ENCODE data around the gene SULT2B1.
A peak's percentile ranks its signal among the peaks of the same experiment; 100 is the strongest.
"Not testable (repeated sequence)": the region's sequence is repeated elsewhere in the genome, so short reads cannot be mapped to it uniquely, and the experiment has no call there.

SULT2B1 gene

DNA sequence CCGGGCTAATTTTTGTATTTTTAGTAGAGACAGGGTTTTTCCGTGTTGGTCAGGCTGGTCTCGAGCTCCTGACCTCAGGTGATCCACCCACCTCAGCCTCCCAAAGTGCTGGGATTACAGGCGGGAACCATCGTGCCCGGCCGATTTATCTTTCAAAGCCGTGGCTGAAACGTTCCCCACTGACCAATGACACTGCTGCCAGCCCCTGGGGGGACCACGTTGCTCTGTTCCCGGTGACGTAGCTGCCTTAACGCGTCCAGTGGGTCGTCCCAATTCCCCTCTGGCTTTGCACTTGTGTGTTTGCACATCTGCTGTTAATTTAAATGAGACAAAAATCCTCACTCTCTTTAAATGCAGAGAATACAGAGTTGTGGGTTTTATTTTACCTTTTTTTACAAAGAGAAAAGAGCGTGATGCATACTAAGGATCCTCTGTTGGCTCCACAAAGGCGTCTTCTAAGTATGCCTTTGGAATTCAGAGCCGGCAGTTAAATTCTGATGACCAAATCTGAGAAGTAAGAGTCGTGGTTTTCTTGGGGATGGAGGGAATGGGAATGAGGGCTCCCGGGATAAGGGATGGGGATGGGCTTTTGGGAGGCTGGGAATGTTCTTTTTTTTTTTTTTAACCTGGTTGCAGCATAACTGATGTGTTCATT is 21.8 kb upstream of the SULT2B1 start:
- DNase-seq: no peak

- DNase-seq: no peak
Measured at GRCh38 chr19:48530770-48531169, 21.2 kb upstream of the SULT2B1 start.

DNA sequence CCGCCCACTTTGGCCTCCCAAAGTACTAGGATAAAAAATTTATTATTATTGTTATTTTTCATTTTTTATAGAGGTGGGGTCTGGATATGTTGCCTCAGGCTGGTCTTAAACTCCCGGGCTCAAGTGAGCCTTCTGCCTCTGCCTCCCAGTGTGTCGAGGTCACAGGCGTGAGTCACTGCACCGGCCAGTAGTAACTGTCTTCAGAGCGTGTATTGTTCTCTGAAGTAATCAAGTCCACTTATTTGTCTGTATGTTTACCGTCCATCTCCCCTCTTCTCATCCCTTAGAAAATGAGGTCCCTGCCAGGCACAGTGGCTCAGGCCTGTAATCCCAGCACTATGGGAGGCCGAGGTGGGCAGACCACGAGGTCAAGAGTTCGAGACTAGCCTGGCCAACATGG is 18.2 kb upstream of the SULT2B1 start:
- DNase-seq: no peak

DNA sequence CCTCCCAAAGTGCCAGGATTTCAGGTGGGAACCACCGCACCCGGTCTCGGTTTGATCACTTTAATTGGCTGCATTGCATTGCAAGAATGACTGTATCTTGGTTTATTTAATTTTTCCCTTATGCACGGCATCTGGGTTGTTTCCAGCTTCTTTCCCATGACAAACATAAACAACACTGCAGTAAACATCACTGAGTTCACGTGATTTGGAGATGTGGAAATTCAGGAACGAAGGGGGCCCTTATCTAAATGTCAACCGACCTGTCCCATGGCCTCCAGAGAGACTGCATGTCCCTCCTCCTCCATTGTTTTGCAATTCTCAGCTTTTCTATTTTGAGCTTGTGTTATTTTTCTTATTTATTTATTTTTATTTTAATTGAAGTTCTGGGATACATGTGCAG is 14.4 kb upstream of the SULT2B1 start:
- DNase-seq: no peak

- DNase-seq: not testable (repeated sequence)
Measured at GRCh38 chr19:48538057-48538456, 13.9 kb upstream of the SULT2B1 start.

DNA sequence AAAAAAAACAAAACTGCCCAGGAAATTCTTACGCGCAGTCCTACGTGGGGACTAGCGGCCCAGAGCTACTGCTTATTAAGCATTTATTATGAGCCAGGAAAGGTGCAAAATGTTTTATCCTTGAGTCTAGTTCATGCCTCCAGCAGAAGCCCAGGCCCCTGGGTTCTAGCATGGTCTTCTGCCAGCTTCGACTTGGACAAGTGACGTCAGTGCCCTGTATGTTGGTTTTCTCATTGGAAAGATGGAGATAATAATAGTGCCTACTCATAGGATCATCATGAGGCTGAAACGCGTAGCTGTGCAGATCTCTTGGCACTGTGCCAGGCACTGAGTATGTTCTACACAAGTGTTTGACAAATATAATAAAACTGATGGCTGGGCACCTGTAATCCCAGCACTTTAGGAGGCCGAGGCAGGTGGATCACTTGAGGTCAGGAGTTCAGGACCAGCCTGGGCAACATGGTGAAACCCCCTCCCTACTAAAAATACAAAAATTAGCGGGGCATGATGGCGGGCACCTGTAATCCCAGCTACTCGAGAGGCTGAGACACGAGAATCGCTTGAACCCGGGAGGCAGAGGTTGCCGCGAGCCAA is 12.4 kb upstream of the SULT2B1 start:
- DNase-seq: peak; percentile 89

DNA sequence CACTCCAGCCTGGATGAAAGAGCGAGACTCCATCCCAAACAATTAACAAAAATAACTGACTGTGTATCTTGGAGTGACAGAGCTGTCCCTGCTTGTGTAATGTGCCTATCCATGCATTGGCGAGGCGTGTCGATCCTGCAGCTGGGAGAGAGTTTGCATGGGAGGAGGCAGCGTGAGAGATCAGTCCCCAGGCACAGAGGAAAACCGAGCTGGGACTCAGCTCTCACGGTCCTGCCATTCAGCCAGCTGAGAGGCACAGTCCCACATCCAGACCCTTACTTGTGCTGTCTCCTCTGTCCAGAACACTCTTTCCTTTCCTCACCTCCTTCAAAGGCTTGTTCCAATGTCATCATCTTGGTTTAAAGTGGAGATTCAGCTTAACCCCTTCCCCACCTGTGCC is 11.9 kb upstream of the SULT2B1 start:
- DNase-seq: no peak

GRCh38 chr19:48541813-48542212 is 10.2 kb upstream of the SULT2B1 start:
- no peak for DNase-seq

DNA sequence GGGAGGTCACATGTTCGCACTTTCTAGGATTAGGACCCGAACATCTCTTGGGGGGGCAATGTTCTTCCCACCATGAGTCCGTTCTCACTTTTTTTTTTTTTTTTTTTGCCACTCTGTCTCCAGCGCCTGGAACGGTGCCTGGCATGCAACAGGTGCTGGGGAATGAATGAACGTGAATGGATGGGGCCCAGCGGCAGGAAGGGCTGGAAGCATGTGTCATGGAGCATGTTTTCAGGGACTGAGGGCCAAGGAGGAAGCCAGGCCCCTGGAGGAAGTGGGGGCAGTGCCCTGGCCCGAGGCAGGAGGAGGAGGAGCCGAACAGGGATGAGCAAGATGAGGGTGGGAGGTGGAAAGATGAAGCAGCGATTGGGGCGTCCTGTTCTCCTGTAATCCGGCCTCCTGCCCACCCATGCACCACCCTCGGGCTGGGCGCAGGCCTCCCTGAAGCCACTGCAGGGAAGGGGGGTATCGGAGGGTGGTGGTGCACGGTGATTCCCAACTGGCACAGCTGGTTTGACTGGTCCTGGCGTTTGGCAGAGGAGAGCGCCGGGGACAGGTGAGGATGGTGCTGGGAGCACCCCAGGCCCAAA is 8.8 kb upstream of the SULT2B1 start:
- no peak for DNase-seq

GRCh38 chr19:48544856-48545750 is 6.9 kb upstream of the SULT2B1 start:
- no peak for DNase-seq

DNA sequence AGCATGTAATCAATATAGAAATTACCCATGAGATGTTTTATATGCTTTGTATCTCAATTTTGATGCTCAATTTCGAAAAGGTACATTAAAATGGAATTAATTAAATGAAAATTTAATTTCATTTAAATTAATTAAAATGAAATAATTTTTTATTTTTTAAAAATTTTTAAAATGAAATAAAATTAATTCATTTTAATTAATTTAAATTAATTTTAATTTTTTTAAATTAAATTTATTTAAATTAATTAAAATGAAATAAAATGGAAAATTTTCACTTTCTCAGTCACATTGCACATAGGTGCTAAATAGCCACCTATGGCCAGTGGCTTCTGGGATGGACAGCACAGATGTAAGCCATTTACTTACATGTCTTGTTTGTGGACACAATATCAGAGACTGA is 4.2 kb upstream of the SULT2B1 start:
- no peak for DNase-seq

DNA sequence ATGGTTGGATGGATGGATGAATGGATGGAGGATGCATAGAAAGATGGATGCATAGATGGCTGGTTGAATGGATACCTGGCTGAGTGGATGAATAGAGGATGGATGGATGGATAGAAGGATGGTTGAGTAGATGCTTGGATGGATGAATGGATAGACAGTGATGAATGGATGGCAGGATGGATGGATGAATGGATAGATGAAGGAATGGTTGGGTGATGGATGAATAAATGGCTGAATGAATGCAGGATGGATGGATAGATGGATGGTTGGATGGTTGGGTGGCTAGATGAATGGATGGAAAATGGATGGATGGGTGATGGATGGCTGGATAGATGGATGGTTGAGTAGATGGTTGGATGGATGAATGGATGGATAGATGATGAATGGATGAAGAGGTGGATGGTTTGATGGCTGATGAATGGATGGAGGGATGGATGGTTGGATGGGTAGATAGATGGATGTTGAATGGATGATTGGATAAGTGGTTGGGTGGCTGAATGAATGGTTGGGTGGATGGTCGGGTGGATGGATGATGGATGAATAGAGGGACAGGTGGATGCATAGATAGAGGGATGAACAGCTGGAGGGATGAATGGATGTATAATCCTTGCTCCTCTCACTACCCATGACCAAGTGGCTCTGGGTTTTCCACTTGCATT is 3.6 kb upstream of the SULT2B1 start:
- no peak for DNase-seq

- no peak for DNase-seq
Measured at GRCh38 chr19:48549380-48549779, 2.6 kb upstream of the SULT2B1 start.

- DNase-seq: no peak
Measured at GRCh38 chr19:48552406-48553322, 692 bp downstream of the SULT2B1 start.

GRCh38 chr19:48553676-48554384 is 1.9 kb downstream of the SULT2B1 start:
- DNase-seq: no peak

GRCh38 chr19:48554385-48555091 is 2.6 kb downstream of the SULT2B1 start:
- DNase-seq: no peak

DNA sequence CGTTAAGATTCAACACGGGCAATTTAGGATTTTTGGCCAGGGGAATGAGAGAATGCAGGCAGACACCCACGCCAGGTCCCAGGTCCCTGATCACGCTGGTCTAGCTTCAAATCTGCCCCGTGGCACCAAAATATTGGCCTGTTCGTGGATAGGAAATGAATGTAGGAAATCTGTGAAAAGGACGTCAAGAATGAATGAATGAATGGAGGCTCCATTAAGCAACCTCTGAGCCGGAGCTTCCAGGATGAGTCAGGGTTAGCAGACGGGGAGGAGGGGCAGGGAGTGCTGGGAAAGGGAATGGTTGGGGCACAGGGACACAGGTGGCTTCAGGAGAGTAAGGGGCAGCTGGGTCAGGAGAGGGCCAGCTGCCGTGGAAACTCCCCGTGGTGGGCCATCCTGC is 4.2 kb downstream of the SULT2B1 start:
- DNase-seq: no peak

- DNase-seq: no peak
Measured at GRCh38 chr19:48556825-48557224, 4.9 kb downstream of the SULT2B1 start.

DNA sequence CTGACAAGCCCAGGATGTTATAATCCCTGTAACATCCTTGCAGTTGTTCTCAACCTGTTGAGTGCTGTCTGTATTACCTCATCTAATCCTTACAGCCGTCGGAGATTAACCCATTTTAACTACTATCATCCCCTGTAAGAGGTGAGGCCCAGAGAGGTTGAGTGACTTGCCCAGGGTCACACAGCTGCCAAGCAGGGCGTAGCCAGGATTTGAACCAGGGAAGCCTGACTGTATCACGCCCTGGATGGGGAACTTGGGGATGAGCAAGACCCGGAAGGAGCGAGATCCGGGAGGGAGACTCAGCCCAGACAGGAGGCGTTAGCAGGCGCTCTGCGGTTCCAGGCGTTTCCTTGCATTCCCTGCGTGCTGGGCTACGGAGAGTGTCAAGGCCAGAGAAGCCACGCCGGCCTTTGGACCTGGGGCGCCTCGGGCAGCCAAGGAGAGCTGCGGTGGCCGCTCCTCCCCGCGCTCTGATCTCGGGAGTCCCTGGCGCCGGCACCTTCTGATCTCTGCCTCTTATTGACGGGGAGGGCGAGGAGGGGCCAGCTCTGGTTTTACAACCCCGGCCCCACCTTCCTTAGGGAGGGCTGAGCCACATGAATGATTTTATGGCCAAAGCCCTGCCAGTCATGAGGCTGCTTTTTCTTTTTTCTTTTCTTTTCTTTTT is 6.2 kb downstream of the SULT2B1 start:
- no peak for DNase-seq

GRCh38 chr19:48560095-48560530 is 8.1 kb downstream of the SULT2B1 start:
- DNase-seq: no peak

All from DMS79 (cell line).